ENCODE measurements around the gene MORC3.
"Not testable (repeated sequence)": the region's sequence is repeated elsewhere in the genome, so short reads cannot be mapped to it uniquely, and the experiment has no call there.

The MORC3 gene

GRCh38 chr21:36386031-36386642 is 66.1 kb downstream of the MORC3 start:
- DNase-seq = no peak

GRCh38 chr21:36388096-36388495 is 68.1 kb downstream of the MORC3 start:
- no peak for DNase-seq

- DNase-seq = no peak
Measured at GRCh38 chr21:36388835-36389234, 68.8 kb downstream of the MORC3 start.

- not testable (repeated sequence) for DNase-seq
Measured at GRCh38 chr21:36391649-36392048, 71.7 kb downstream of the MORC3 start.

DNA sequence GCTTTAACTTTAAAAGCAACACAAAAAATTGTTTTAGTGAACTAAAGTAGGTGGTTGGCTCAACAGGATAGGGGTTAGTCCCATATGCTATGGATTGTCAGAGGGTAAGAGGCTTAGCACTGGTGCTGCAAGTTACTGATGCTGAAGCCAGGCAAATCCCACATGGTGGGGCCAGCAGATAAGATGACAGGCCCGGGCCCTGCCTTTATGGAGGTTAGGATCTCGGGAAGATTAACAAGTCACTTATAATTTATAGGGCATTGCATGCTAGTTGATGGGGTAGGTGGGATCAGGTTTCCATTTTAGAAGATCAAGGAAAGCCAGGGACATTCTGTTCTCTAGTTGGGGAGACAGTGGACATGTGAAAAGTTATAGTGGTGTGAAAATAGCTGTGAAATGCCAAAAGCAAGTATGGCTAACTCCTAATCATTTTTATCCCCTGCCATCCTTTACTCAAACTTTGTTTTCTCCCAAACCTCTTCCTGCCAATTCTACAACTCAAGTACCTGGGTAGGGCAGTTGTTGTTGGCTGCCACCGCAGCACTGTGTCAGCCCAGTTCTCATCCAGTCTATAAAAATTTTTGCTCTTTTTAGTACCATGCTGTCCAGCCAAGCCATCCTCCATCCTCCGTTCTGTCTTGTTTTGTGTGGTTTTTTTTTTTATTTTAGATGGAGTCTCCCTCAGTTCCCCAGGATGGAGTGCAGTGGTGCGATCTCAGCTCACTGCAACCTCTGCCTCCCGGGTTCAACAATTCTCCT is 75.5 kb downstream of the MORC3 start:
- no peak for DNase-seq

- no peak for DNase-seq
Measured at GRCh38 chr21:36396325-36396724, 76.3 kb downstream of the MORC3 start.

- DNase-seq = no peak
Measured at GRCh38 chr21:36396971-36397370, 77.0 kb downstream of the MORC3 start.

GRCh38 chr21:36397606-36398005 is 77.6 kb downstream of the MORC3 start:
- DNase-seq = no peak

GRCh38 chr21:36399736-36400135 is 79.7 kb downstream of the MORC3 start:
- DNase-seq = not testable (repeated sequence)

DNA sequence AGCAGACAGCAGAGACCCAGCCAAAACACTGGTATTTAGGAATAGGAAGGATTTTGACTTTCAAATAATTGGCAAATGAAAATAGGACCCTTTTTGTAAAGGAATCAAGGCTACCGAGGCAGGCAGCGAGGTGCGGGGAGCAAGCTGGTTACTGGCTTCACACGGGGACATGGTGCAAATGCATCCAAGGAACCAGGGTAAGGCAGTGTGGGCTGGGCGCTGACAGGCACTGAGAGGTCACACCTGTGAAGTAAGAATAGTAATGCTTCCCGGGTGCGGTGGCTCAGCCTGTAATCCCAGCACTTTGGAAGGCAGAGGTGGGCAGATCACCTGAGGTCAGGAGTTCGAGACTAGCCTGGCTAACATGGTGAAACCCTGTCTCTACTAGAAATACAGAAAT is 80.7 kb downstream of the MORC3 start:
- no peak for DNase-seq

DNA sequence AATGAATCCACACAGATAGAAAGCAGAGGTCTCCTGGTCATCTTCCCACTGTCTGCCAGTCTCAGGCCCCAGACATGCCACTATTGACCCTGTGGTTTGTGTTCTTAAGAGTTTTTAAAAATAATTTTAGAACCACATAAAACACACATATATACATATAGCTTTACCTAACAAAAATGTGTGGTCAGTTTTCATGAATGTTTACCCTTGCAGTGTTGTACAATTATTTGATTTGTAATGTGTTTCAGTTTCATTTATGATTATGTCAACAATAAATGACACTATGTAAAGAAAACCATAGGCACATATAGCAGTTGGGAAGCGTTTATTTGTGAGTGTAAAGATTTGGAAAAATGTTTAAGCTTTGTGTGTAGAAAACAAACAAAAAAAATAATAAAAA is 82.3 kb downstream of the MORC3 start:
- DNase-seq = no peak

DNA sequence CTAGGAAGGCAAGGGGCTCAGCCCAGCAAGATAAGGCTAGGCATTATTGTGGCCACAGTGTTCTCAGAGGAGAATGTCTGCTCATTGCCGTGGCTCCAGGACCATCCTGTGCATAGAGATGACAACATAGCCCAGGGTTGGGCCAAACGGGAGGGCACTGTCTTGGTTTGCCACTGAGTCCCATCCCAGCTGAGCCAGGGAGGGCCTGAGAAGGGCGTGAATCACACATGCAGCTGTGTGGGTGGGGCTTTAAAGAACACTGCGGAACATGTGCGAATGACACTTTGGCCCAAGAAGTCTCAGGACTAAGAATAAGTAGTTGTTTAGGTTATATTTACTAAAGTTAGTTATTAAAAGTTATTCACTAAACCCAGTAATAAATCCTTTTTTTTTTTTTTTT is 83.7 kb downstream of the MORC3 start:
- no peak for DNase-seq

- DNase-seq = no peak
Measured at GRCh38 chr21:36408568-36408967, 88.6 kb downstream of the MORC3 start.

DNA sequence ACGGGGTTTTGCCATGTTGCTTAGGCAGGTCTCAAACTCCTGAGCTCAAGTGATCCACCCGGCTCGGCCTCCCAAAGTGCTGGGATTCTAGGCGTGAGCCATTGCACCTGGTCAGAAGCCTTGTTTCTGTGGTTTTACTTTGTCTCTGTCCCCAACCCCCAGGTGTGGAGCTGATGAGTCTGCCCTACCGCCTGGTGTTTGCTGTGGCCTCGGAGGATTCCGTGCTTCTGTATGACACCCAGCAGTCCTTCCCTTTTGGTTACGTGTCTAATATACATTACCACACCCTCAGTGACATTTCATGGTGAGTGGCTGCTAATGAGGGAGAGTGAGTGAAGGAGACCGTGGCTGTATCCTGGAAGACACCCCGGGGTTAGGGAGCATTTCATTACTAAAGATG is 91.3 kb downstream of the MORC3 start:
- DNase-seq = no peak

- DNase-seq = no peak
Measured at GRCh38 chr21:36412916-36413315, 92.9 kb downstream of the MORC3 start.

DNA sequence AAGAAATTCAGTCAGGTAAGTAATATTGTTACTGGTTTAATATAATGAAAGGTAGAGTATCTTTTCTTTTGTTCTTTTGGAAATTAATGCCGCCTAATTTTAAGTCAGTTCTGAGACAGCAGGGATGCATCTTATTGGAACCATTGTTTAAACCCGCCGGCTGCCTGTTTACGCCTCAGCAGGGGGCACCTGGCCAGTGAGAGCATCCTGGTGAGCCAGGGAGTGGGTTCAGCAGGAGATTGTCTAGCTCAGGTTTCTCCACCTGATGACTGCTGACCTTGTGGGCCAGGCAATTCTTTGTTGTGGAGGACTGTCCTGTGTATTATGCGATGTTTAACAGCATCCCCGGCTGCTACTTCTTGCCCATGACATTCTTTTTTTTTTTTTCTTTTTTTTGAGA is 95.4 kb downstream of the MORC3 start:
- DNase-seq = no peak

GRCh38 chr21:36419241-36419640 is 99.2 kb downstream of the MORC3 start:
- DNase-seq = no peak

DNA sequence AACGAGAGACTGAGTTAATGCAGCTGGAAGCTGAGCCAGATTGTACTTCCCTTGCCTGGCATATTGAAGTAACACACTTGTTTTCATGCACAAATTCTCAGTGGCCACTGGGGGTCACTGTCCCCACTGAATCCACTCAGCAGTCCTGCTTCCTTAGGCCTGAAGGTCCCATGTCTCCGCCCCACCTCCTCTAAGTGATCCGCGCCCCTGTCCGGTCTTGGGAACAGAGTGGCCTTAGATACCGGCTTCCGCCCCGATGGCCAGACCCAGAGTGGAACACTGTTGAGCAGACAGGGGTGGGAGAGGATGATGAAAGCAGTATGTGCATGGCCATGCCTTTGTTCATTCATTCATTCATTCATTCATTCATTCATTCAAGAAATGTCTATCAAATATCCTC is 100.0 kb downstream of the MORC3 start:
- DNase-seq = peak; percentile 26

- no peak for DNase-seq
Measured at GRCh38 chr21:36420571-36421339, 100.8 kb downstream of the MORC3 start.

GRCh38 chr21:36422279-36423098 is 102.5 kb downstream of the MORC3 start:
- peak; percentile 10 for DNase-seq

GRCh38 chr21:36423771-36424433 is 103.9 kb downstream of the MORC3 start:
- DNase-seq = no peak

DNA sequence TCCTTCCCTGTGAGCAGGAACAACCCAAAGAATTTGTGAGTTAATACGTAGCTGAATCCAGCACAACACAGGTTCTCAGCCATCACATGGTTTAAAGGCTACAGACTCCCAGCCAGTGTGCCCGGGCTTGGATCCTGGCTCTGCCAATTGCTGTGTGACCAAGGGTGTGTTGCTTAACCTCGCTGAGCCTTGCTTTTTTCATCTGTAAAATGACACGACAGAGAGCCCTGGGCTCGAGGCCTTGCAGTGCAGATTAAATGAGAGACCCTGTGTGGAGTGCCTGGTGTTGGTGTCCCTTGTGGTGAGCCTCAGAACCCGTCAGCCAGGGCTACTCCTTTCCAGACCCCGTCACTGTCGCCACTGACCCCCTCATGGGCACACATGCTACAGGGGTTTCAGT is 104.6 kb downstream of the MORC3 start:
- DNase-seq = no peak

- DNase-seq = no peak
Measured at GRCh38 chr21:36425286-36425685, 105.3 kb downstream of the MORC3 start.

Measured in activated naive CD4-positive, alpha-beta T cell treated with Interleukin-2 at 50 U/mL for 16 hours (primary cell).